Measurements from ENCODE around the gene SHISA6.
A peak's percentile ranks its signal among the peaks of the same experiment; 100 is the strongest.

Gene SHISA6

DNA sequence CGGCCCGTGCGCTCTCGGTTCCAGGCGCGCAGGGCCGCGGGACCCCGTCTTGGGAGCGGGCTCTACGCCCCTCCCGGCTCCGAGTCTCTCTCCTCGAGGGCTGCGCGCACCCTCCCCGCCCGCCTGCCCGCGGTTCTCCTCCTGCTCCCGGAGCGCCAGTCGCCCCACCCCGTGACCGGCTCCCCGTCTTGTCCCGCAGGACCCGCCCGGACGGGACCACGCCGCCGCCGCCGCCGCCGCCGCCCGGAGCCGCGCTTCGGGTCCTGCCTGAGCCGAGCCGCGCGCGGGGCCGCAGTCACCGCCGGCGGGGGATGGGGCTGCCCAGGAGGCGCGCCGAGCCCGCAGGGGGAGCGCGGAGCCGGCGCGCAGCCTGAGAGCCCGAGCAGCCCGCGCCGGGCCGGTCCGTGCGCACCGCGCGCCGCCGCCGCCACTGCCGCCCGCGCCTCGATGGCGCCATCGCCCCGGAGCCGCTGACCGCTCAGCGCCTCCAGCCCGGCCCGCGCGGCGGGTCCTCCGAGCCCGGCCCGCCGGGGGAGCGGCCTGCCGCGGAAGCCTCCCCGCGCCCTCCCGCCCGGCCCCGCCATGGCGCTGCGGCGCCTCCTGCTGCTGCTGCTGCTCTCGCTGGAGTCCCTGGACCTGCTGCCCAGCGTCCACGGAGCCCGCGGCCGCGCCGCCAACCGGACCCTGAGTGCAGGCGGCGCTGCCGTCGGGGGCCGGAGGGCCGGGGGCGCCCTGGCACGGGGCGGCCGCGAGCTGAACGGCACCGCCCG, at the start of gene SHISA6:
Gene SHISA6, plus strand, starts transcription at position 373 of the 770 bp plus-strand sequence.
- DNase-seq, result peak in 1 of 56 donors; percentile 20

DNA sequence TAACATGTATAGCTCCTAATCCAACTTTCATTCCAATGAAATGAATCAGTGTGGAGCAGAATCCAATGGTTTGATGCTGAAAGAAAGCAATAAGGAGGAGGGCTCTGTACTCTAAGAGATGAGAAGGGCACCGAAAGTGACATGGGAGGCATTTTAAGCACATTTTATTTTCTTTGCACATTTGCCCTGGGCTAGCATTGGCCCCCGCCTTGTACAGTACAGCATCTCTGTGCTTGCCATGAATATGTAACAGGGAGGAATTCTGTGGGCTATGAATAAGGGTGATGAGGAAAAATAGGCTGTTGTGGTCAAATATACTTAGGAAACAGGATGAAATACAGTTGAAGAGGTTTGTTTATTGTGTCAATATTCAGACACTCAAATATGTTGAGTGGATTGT, 45.2 kb upstream of the SHISA6 start:
- no peak for DNase-seq

DNA sequence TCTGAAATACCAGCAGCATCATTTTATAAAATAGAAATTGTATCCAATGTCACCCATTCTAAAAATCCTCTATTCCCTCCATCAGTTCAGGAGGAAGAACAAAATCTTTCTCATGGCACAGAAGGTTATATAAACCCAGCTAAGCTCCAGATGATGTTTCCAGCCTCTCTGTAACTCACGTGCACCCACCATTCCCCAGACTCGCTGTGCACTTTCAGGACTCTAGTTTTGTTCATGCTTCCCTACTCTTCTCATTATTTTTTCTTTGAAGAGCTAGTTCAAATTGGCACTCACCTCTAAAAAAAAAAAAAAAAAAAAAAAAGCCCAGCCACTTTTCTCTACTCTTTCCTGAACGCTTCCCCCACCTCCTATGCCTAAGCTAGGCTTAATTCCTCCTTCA, 36.0 kb upstream of the SHISA6 start:
- DNase-seq, result no peak

DNA sequence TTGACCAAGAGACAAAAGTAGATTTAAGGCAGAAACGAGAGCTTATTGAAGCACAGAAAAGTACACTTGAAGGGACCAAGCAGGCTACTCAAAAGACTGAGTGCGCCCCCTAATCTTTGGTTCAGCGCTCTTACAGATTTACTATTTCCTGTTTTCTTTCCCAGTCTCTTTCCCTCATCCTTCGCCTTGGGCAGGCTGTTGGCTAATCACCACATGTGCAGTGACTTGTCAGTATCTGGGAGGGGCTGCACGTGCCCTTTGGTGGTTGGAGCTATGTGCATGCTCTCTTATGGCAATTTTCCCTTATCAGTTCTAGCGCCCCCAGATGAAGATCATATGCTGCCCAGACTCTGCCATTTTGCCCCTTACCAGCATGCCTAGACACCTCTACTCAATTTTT, 35.4 kb upstream of the SHISA6 start:
- no peak for DNase-seq

DNA sequence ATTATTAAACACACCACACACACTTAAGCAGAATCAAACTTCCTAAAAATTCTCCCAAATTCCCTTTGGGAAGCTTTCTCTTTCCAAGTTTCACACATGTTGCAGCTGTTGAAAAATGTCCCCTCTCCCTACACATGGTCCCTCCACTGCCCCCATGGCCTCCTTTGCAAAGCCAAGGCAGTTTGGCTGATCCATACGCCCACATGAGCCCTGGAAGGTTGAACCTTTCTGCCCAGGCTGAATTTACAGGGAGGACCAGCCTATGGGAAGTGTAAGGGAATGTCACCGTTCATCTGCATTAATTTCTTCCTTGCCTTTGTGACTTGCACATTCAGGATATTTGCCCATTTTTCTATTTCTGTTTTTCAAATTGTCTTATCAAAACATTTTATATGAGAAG, 31.1 kb upstream of the SHISA6 start:
- DNase-seq, result no peak

DNA sequence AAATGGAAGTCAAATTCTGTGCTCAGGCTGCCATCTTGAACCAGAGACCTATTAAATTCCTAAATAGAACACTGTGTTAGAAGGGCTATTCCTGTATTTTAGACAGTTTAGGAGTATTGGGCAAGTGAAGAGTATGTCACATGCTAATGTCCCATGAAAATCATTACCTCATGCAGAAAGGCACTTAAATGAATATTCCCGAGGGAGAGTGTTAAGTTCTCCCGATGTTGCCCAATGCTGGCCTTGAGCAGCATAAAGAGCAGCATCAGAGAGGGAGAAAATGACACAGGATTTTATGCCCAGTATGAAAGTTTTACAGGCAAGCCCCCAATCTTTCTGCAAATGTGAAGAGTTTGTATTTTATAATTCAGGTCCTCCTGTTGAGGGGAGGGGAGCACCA, 28.2 kb upstream of the SHISA6 start:
- DNase-seq, result no peak

DNA sequence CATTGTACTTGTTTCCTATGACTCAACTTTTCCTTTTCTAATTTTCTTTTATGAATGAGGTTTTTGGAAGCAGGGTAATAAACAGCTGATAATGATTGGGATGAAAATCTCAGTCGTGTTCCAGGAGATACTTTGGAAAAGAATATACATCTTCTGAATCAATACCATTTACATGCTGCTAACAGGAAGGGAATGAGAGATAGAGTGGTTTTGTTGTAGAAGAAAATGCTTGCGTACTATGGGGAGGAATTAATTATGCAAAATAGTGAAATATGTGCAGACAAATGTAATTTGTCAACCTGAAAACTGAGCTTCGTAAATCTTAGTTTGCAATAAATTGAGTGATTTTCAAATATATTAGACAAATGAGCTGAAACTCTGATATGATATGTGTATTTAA, 24.0 kb upstream of the SHISA6 start:
- DNase-seq, result no peak

DNA sequence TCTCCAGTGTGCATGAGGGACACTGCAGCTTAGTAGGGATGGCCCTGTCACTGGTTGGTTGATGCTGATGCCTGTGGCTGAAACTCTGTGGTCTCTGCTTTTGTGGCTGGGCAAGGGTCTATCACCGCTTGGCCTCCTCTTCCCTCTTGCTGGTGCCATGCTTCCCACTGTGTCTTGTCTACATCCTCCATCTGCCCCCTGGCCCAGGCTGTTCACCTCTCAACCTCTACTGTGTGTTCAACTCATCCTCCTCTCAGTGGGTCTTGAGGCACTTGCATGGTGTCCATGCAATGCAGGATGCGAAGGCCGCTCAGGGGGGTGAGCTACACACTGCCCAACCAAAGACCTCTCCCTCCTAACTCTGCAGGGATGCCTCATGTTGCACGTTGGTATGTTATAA, 19.8 kb upstream of the SHISA6 start:
- DNase-seq, result no peak

DNA sequence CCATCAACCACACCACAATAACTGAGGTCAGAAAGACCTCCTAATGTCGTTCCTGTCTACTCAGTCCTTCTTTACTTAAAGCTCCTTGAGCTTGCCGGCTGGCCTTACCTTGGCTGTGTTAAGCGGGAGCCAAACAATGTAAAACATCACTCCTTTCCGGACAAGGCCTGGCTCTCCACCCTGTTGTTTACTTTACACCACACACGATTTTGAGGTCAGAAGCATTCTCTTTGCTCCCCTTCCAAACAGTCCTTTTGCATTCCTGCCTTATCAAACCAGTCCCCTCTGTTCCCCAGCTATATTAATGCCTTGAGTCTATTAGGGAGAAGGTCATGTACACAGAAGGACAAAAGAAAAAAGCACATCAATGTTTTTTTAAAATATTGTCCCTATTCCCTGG, 19.3 kb upstream of the SHISA6 start:
- DNase-seq, result no peak

DNA sequence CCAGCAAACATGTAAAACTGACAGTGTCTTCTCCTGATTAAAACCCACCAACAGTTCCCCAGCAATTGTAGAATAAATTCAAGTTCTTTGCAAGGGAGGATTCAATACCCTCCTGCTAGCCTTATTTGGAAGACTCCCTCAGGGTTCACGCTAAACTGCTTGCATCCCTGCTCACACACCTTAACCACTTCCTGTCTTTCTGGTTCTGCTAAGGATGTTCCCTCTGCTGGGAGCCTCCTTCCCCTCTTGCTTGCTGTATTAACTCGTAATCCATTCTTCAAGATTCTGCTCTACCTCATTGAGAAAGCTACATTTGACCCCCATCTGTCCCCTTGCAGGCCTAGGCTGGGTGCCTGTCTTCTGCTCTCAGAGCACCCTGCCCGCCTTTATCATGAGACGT, 2.3 kb upstream of the SHISA6 start:
- no peak for DNase-seq

DNA sequence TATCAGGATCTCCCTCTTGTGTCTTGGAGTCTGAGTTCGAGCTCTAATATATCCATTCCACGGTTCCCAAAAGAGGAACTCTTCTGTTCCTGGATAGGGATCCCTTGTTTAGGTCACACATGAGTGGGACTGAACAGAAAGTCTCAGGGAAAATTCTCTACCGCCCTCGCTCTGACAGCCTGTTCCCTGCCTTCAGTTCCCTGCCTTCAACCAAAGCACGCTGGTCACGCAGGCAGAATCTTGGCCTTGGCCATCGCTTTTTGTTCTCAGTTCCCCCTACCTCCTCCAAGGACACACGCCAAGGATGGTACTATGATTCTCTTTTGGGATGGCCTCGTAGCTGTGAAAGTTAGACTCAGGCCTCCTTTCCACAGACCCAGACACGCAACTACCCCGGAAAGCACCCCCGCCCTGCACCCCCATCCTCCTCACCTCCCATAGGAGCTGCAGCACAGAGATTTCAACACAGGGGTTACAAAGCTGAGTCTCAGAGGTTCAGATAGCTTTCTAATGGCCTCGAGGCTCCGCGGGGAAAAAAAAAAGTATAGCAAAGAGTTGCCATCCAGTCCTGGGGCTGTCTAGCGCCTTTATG, 1.5 kb upstream of the SHISA6 start:
- no peak for DNase-seq

DNA sequence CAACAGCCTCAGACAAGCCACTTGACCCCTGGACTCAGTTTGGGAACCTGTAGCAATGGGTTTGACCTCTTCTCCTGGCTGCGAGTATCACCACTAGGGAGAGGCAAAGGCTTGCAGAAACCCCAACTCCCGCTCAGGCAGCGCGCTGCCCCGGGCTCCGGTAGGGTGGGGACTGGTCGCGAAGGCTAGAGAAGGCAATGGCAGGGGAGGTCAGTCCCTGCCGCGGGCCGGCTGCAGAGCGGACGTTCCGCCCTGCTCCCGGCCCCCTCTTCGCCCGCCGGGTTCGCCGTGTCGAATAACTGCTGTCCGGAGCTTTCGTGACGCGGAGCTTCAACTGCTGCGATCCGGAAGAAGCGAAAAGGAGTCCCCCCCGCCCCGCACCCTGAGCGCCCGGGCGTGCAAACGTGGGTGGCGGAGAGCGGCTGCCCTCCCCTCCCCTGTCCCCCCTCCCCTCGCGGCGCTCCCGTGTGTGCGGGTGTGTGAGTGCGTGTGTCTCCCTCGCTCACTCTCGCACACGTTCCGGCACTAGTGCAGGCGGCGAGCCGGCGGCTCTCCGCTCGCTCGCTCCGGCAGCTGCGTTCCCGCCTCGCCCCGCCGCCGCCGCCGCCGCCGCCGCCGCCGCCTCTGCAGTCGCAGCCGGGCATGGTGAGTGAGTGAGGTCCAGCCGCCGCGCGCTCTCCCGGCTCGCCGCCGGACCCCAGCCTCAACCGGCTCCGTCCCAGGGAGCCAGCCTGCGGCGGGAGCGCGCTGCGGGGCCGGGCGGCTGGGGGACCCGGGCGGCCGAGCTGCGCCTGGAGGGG, 772 bp upstream of the SHISA6 start:
- DNase-seq, result peak in 20 of 56 donors; percentile 7 to 54 (median 26)

DNA sequence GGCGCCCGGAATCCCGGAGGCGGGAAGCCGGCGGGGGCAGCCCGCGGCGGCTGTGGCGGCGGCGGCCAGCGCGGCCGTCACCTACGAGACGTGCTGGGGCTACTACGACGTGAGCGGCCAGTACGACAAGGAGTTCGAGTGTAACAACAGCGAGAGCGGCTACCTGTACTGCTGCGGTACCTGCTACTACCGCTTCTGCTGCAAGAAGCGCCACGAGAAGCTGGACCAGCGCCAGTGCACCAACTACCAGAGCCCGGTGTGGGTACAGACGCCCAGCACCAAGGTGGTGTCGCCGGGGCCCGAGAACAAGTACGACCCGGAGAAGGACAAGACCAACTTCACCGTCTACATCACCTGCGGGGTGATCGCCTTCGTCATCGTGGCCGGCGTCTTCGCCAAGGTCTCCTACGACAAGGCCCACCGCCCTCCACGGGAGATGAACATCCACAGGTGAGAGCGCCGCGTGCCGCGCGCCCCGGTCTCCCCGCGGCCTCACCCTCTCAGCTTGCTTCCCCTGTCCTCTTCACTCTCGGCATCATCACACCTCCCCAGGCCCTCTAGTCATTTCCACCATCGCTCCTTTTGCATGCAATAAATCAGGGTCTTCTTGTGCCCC, 706 bp downstream of the SHISA6 start:
- peak in 2 of 56 donors; percentile 6 to 26 for DNase-seq

DNA sequence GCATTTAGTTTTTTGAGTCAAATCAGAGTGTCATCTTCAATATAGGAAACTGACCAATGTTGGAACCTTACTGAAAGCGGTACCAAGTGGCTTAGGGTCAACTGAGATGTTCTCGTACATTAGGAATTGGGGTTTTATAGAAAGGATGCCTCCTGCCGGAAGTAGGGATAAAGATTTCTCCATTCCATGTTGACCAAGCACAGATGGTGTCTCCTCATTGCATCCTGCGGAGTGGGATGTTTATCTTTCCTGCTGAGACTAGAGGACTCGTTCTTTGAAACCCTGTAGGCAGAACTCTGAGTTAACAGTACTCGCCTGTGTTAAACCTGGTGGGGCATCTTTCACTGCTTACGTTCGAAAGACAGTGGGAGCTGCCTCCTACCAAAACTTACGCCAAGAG, 1.4 kb downstream of the SHISA6 start:
- no peak for DNase-seq

DNA sequence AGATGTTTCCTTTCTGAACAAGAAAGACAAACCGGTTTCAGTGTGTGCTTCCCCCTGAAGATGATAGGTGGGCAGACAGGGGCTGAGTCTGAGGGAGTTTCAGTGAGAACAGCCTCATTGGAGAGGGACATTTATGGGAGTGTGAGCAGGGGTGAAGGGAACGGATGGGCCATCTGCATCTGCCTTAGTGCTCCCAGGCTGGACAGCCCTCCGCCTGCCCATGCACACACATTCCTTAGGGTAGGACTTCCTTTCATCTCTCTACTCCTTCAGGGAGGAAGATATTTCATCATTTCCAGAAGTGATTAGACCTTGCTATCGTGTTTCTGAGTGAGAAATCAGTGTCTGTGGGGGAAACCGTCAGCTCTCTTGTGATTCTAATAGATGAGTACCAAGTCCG, 3.8 kb downstream of the SHISA6 start:
- DNase-seq, result no peak

DNA sequence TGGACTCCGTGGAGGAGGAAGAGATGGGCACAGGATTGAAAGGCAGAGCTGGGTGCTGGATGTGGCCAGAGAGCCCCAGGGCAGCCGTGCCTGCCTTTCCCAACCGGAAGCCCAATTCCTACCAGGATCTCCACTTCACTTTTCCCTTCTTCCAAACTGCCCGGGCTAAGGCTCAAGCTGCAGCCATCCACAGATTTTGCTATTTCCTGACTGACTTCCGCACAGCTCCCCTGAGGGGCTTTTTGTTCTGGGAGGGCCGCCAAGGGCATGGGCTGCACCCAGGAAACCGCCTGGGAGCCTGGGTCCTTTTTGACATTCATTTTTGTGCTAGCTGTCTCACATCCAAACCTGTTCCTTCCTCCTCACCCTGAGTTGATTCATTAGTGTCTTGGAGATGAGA, 4.2 kb downstream of the SHISA6 start:
- DNase-seq, result peak in 2 of 56 donors; percentile 2 to 9

DNA sequence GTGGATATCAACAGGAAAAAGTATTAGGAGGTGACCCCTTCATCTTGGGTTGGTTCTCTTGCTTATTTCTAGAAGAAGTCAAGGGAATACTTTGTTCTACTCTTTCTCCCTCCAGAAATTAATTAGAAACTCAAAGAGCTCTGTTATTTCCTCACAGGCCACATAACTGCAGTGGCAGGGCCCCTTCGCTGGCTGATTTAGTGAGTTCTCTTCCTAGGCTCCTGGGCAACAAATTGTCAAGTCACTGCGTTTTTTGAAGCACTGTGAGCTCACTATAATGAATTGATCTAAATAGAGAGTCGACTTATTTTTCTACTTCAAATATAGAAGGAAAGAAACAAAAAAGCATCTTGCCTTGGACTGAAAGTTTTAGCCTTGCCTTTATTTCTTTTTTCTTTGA, 4.8 kb downstream of the SHISA6 start:
- peak in 8 of 56 donors; percentile 2 to 51 (median 30) for DNase-seq

DNA sequence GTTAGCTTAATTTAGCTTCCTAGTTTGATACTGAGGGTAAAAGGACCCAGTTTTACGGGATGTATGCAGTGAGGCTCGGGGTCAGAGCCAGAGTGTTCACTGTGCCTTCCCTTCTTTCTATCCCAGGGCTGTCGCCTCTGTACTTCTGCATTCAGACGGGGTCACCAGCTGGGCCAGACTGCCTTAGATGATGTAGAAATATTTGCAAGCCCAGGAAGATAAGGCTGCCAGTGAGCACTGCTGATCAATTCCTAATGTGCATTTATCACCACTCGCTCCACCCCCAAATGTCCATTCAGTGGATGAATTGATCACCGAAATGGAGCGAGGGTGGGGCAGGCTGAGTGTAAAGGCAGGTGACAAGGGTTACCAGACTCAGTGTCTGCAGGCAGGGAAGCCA, 9.1 kb downstream of the SHISA6 start:
- no peak for DNase-seq

DNA sequence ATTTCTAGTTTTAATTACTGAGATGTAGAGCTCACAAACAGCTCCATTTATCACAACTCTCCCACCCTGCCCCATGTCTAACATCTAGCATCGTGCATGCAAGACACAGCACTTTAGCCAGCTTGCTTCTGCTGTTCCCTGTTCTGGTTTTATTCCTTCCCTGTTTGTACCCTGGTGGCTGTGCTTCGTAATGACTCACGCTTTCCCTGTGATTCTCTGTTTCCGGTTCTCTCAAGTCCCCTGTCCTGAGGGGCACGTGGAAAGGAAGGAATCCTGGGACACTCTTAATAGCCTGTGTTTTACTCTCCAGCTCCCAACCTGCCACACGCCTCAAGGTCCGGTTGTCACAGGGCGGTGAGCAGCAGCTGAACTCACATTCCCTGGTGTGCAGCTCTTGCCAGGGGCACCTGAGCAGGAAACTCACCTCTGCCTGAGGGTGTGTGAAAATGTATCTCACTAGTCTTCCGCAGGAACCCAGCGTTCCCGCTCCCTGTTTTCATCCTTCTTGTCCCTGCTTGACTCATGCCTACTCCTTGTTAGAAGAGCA, 10.6 kb downstream of the SHISA6 start:
- no peak for DNase-seq

DNA sequence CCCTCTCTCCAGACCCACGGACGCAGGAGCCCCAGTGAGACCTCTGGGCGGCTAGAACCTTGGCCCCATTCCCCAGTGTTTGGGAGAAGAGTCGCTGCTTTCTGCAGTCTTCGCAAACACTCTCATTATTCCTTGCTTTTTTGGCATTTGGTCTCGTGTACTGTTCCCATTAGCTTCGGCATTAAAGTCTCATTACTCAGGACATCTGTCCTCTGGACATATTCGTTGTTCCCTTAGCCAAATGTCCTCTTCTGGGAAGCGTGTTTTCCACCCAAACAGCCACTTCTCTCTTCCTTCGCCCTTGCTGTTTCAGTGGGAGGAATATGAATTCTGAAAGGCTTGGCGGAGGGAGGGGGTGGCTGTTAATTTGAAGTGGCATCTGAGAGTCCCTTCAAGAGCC, 11.1 kb downstream of the SHISA6 start:
- no peak for DNase-seq

DNA sequence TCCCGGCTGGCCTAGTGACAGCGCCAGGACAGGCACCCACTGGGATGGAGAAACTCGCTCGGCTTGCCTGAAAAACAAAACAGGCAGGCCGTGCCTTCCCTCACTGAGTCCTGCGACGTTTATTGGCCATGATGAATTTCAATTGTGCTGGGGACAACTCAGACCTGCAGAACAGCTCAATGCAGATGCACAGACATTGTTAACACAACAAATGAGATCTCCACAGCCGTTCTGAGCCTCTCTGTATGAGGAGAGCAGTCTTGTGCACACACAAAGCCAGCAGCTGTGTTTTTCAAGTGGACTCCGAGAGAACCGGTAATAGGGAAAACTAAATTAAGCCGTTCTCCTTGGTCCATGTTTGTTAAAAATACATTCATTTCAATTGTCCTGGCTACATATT, 15.9 kb downstream of the SHISA6 start:
- no peak for DNase-seq
